ENCODE results near the gene GRB2.
"Not testable (repeated sequence)": the region's sequence is repeated elsewhere in the genome, so short reads cannot be mapped to it uniquely, and the experiment has no call there.

The GRB2 gene

GRCh38 chr17:75405365-75406221, at the start of gene GRB2:
Gene GRB2, minus strand, starts transcription at chr17:75405678. Its CDS starts 12,050 bp downstream, at chr17:75393628.
- H3K36me3 ChIP-seq (ENCODE audit: control insufficient read depth, insufficient read depth, low read length), result no peaks in the 10 kb centered on the region
- peak within 1 kb of the TSS; percentile 82 for H3K4me3 ChIP-seq (ENCODE audit: low read depth, low read length)
- peak within 1 kb of the TSS; percentile 93 for H3K9ac ChIP-seq (ENCODE audit: low read depth, low read length)
- H3K4me1 ChIP-seq (ENCODE audit: control insufficient read depth, insufficient read depth, low read length), result peaks cover 3% of the 10 kb centered on the region
- H3K27me3 ChIP-seq (ENCODE audit: control insufficient read depth, insufficient read depth, low read length), result no peaks in the 10 kb centered on the region
- H3K9me3 ChIP-seq (ENCODE audit: control insufficient read depth, insufficient read depth, low read length), result no peaks in the 10 kb centered on the region

- not testable (repeated sequence) for H3K4me3 ChIP-seq (ENCODE audit: low read depth, low read length); H3K36me3 ChIP-seq (ENCODE audit: control insufficient read depth, insufficient read depth, low read length); H3K9me3 ChIP-seq (ENCODE audit: control insufficient read depth, insufficient read depth, low read length); H3K4me1 ChIP-seq (ENCODE audit: control insufficient read depth, insufficient read depth, low read length); H3K9ac ChIP-seq (ENCODE audit: low read depth, low read length); H3K27me3 ChIP-seq (ENCODE audit: control insufficient read depth, insufficient read depth, low read length)
Measured at GRCh38 chr17:75454672-75455071, 49.2 kb upstream of the GRB2 start.

GRCh38 chr17:75454193-75454592, 48.7 kb upstream of the GRB2 start:
- Histone ChIP-seq H3K4me3 (ENCODE audit: low read depth, low read length) (no peak overlapping the region), H3K27me3 (ENCODE audit: control insufficient read depth, insufficient read depth, low read length) (no peaks in the 10 kb centered on the region), H3K4me1 (ENCODE audit: control insufficient read depth, insufficient read depth, low read length) (no peaks in the 10 kb centered on the region), H3K9me3 (ENCODE audit: control insufficient read depth, insufficient read depth, low read length) (no peaks in the 10 kb centered on the region), H3K36me3 (ENCODE audit: control insufficient read depth, insufficient read depth, low read length) (no peaks in the 10 kb centered on the region), H3K9ac (ENCODE audit: low read depth, low read length) (no peak overlapping the region)

- no peaks in the 10 kb centered on the region for H3K27me3 ChIP-seq (ENCODE audit: control insufficient read depth, insufficient read depth, low read length)
- H3K9me3 ChIP-seq (ENCODE audit: control insufficient read depth, insufficient read depth, low read length), result no peaks in the 10 kb centered on the region
- no peak overlapping the region for H3K4me3 ChIP-seq (ENCODE audit: low read depth, low read length)
- no peaks in the 10 kb centered on the region for H3K4me1 ChIP-seq (ENCODE audit: control insufficient read depth, insufficient read depth, low read length)
- no peaks in the 10 kb centered on the region for H3K36me3 ChIP-seq (ENCODE audit: control insufficient read depth, insufficient read depth, low read length)
- H3K9ac ChIP-seq (ENCODE audit: low read depth, low read length), result no peak overlapping the region
Measured at GRCh38 chr17:75450270-75450669, 44.8 kb upstream of the GRB2 start.

- no peaks in the 10 kb centered on the region for H3K4me1 ChIP-seq (ENCODE audit: control insufficient read depth, insufficient read depth, low read length)
- no peak overlapping the region for H3K4me3 ChIP-seq (ENCODE audit: low read depth, low read length)
- H3K9ac ChIP-seq (ENCODE audit: low read depth, low read length), result no peak overlapping the region
- H3K9me3 ChIP-seq (ENCODE audit: control insufficient read depth, insufficient read depth, low read length), result no peaks in the 10 kb centered on the region
- no peaks in the 10 kb centered on the region for H3K27me3 ChIP-seq (ENCODE audit: control insufficient read depth, insufficient read depth, low read length)
- no peaks in the 10 kb centered on the region for H3K36me3 ChIP-seq (ENCODE audit: control insufficient read depth, insufficient read depth, low read length)
Measured at GRCh38 chr17:75447951-75448856, 42.7 kb upstream of the GRB2 start.

GRCh38 chr17:75445896-75446295, 40.4 kb upstream of the GRB2 start:
- not testable (repeated sequence) for H3K36me3 ChIP-seq (ENCODE audit: control insufficient read depth, insufficient read depth, low read length); H3K4me3 ChIP-seq (ENCODE audit: low read depth, low read length); H3K27me3 ChIP-seq (ENCODE audit: control insufficient read depth, insufficient read depth, low read length); H3K9me3 ChIP-seq (ENCODE audit: control insufficient read depth, insufficient read depth, low read length); H3K9ac ChIP-seq (ENCODE audit: low read depth, low read length); H3K4me1 ChIP-seq (ENCODE audit: control insufficient read depth, insufficient read depth, low read length)

- H3K27me3 ChIP-seq (ENCODE audit: control insufficient read depth, insufficient read depth, low read length), result no peaks in the 10 kb centered on the region
- H3K9ac ChIP-seq (ENCODE audit: low read depth, low read length), result no peak overlapping the region
- no peaks in the 10 kb centered on the region for H3K4me1 ChIP-seq (ENCODE audit: control insufficient read depth, insufficient read depth, low read length)
- H3K36me3 ChIP-seq (ENCODE audit: control insufficient read depth, insufficient read depth, low read length), result no peaks in the 10 kb centered on the region
- no peak overlapping the region for H3K4me3 ChIP-seq (ENCODE audit: low read depth, low read length)
- no peaks in the 10 kb centered on the region for H3K9me3 ChIP-seq (ENCODE audit: control insufficient read depth, insufficient read depth, low read length)
Measured at GRCh38 chr17:75445296-75445695, 39.8 kb upstream of the GRB2 start.

- no peaks in the 10 kb centered on the region for H3K27me3 ChIP-seq (ENCODE audit: control insufficient read depth, insufficient read depth, low read length)
- H3K4me1 ChIP-seq (ENCODE audit: control insufficient read depth, insufficient read depth, low read length), result no peaks in the 10 kb centered on the region
- no peak overlapping the region for H3K9ac ChIP-seq (ENCODE audit: low read depth, low read length)
- H3K9me3 ChIP-seq (ENCODE audit: control insufficient read depth, insufficient read depth, low read length), result no peaks in the 10 kb centered on the region
- no peak overlapping the region for H3K4me3 ChIP-seq (ENCODE audit: low read depth, low read length)
- no peaks in the 10 kb centered on the region for H3K36me3 ChIP-seq (ENCODE audit: control insufficient read depth, insufficient read depth, low read length)
Measured at GRCh38 chr17:75442168-75443103, 37.0 kb upstream of the GRB2 start.

GRCh38 chr17:75440738-75441448, 35.4 kb upstream of the GRB2 start:
- no peaks in the 10 kb centered on the region for H3K4me1 ChIP-seq (ENCODE audit: control insufficient read depth, insufficient read depth, low read length)

GRCh38 chr17:75439287-75439686, 33.8 kb upstream of the GRB2 start:
- no peak overlapping the region for H3K9ac ChIP-seq (ENCODE audit: low read depth, low read length)
- no peaks in the 10 kb centered on the region for H3K36me3 ChIP-seq (ENCODE audit: control insufficient read depth, insufficient read depth, low read length)
- H3K4me1 ChIP-seq (ENCODE audit: control insufficient read depth, insufficient read depth, low read length), result no peaks in the 10 kb centered on the region
- H3K9me3 ChIP-seq (ENCODE audit: control insufficient read depth, insufficient read depth, low read length), result no peaks in the 10 kb centered on the region
- no peaks in the 10 kb centered on the region for H3K27me3 ChIP-seq (ENCODE audit: control insufficient read depth, insufficient read depth, low read length)
- H3K4me3 ChIP-seq (ENCODE audit: low read depth, low read length), result no peak overlapping the region

More at GRCh38 chr17:75440738-75441448, 35.4 kb upstream of the GRB2 start:
- H3K9ac ChIP-seq (ENCODE audit: low read depth, low read length), result no peak overlapping the region
- no peak overlapping the region for H3K4me3 ChIP-seq (ENCODE audit: low read depth, low read length)
- no peaks in the 10 kb centered on the region for H3K27me3 ChIP-seq (ENCODE audit: control insufficient read depth, insufficient read depth, low read length)
- H3K36me3 ChIP-seq (ENCODE audit: control insufficient read depth, insufficient read depth, low read length), result no peaks in the 10 kb centered on the region
- H3K9me3 ChIP-seq (ENCODE audit: control insufficient read depth, insufficient read depth, low read length), result no peaks in the 10 kb centered on the region

- not testable (repeated sequence) for H3K9me3 ChIP-seq (ENCODE audit: control insufficient read depth, insufficient read depth, low read length); H3K9ac ChIP-seq (ENCODE audit: low read depth, low read length); H3K36me3 ChIP-seq (ENCODE audit: control insufficient read depth, insufficient read depth, low read length); H3K27me3 ChIP-seq (ENCODE audit: control insufficient read depth, insufficient read depth, low read length); H3K4me1 ChIP-seq (ENCODE audit: control insufficient read depth, insufficient read depth, low read length); H3K4me3 ChIP-seq (ENCODE audit: low read depth, low read length)
Measured at GRCh38 chr17:75437404-75437803, 31.9 kb upstream of the GRB2 start.
